Panc1 (cell line): ENCODE measurements around the gene LPAR4. TPM values are rescaled to one million over a fixed set of nuclear protein-coding genes. Genes with fewer than 3 reads are reported as not detected.

ENCODE experiments used
- ATAC-seq: fragments of 200-7000 bp; cut with Tn5 transposase; 2 replicates; pipeline ENCODE4 v1.9.1; 2020; ENCODE audit warnings: mild to moderate bottlenecking, moderate library complexity
- BruUV-seq: library from RNA; stranded (reverse); fragments of 400-500 nt; replicated peaks from 2 replicates; lab custom pipeline; 2021; lab: Mats Ljungman, UMichigan
- CTCF ChIA-PET: fragments of 300-600 bp; sonication (Branson Sonifier 250); formaldehyde crosslinking; loops from one replicate; lab custom pipeline; 2022; ENCODE audit warnings: antibody characterized with exemption; lab: Charles Lee
- POLR2A ChIA-PET: fragments of 300-600 bp; sonication (Branson Sonifier 250); formaldehyde crosslinking; loops from one replicate; lab custom pipeline; 2022; ENCODE audit warnings: antibody characterized with exemption; lab: Charles Lee
- DNase-seq: peaks from one replicate; pipeline ENCODE4 v3.0.0-alpha.2; 2010; ENCODE audit warnings: low read depth, low spot score
- H3K27ac ChIP-seq: 2 replicates; pipeline ENCODE4 v1.5.1; 2011; ENCODE audit warnings: mild to moderate bottlenecking, low read length, inconsistent platforms
- H3K27me3 ChIP-seq: fragments of 200-500 bp; sonication (Bioruptor generic); 2 replicates; pipeline ENCODE4 v1.6.0; 2014; ENCODE audit warnings: low read length, inconsistent platforms; ENCODE audit not compliant: control insufficient read depth, insufficient read depth
- H3K36me3 ChIP-seq: fragments of 200-500 bp; sonication (Bioruptor generic); 2 replicates; pipeline ENCODE4 v1.5.1; 2014; ENCODE audit warnings: inconsistent platforms, mild to moderate bottlenecking, low read length, moderate library complexity; ENCODE audit not compliant: control insufficient read depth, insufficient read depth
- H3K4me1 ChIP-seq: 2 replicates; pipeline ENCODE4 v1.5.1; 2011; ENCODE audit warnings: inconsistent platforms, mild to moderate bottlenecking, low read length, moderate library complexity; ENCODE audit not compliant: control insufficient read depth, insufficient read depth
- H3K4me3 ChIP-seq, 2 experiments: 2 replicates each; pipeline ENCODE4 v1.5.1; 2011 to 2012; ENCODE audit warnings: low read depth in 2 of 2, low read length in 2 of 2, mild to moderate bottlenecking in 2 of 2, inconsistent platforms in 1 of 2, moderate library complexity in 1 of 2
- H3K9me3 ChIP-seq: fragments of 200-500 bp; sonication (Bioruptor generic); 2 replicates; pipeline ENCODE4 v1.5.1; 2014; ENCODE audit warnings: low read depth, mild to moderate bottlenecking, inconsistent platforms, low read length, moderate library complexity; ENCODE audit not compliant: control insufficient read depth, insufficient read depth
- CTCF ChIP-seq: fragments of 450-650 bp; IDR thresholded peaks from 2 replicates; pipeline ENCODE4 v1.5.1; 2017; ENCODE audit warnings: mild to moderate bottlenecking
- POLR2AphosphoS5 ChIP-seq: IDR thresholded peaks from 2 replicates; pipeline ENCODE4 v1.6.1; 2012; ENCODE audit warnings: mild to moderate bottlenecking, low read depth, low read length, moderate library complexity
- REST ChIP-seq, 2 experiments: IDR thresholded peaks; 2 replicates each; pipeline ENCODE4 v1.6.1; 2011 to 2012; ENCODE audit warnings: low read depth in 2 of 2, control low read depth in 1 of 2, low read length in 1 of 2, mild to moderate bottlenecking in 1 of 2, moderate library complexity in 1 of 2; ENCODE audit not compliant: insufficient read depth in 1 of 2
- SIN3A ChIP-seq: IDR thresholded peaks from 2 replicates; pipeline ENCODE4 v1.6.1; 2012; ENCODE audit warnings: low read depth, mild to moderate bottlenecking, low read length, moderate library complexity, borderline replicate concordance; ENCODE audit not compliant: insufficient read depth
- TCF7L2 ChIP-seq: IDR thresholded peaks from 2 replicates; pipeline ENCODE4 v1.6.1; 2011; ENCODE audit warnings: mild to moderate bottlenecking, low read depth, low read length, inconsistent platforms
- in situ Hi-C: cut with HindIII; loops from 2 replicates; pipeline ENCODE4 v1.10.0; 2016; ENCODE audit warnings: low sequenced_read_pairs, low pct_unique_long_range_greater_than_20kb
- intact Hi-C: fragments of 100-400 bp; cut with micrococcal nuclease; formaldehyde crosslinking; loops from one replicate; pipeline ENCODE4 v1.10.0; 2022; ENCODE audit not compliant: unreplicated experiment
- total RNA-seq: library from RNA; stranded (reverse); gene quantifications from one replicate; pipeline ENCODE4 v1.2.1, GENCODE V29; 2021; ENCODE audit not compliant: unreplicated experiment

Gene LPAR4
- total RNA-seq, 1 experiment from 2014 or later, result not detected

- Histone ChIP-seq H3K36me3 (no peaks in the 10 kb centered on the region), H3K27ac (no peak overlapping the region), H3K27me3 (no peaks in the 10 kb centered on the region), H3K4me1 (no peaks in the 10 kb centered on the region), H3K9me3 (no peaks in the 10 kb centered on the region), H3K4me3 (no peak overlapping the region)
- intact Hi-C loops, result no loop called here
- TF ChIP-seq REST (IDR thresholded peaks at IDR 0.05; ENCODE audit: insufficient read depth in 1 of 2, low read depth in 2 of 2, low read length in 1 of 2) (no peak), SIN3A (no peak), POLR2AphosphoS5 (no peak), TCF7L2 (no peak), CTCF (no peak)
- in situ Hi-C loops, result no loop called here
- ATAC-seq, result no peak
- no TSS peak for BruUV-seq
- DNase-seq, result no peak
- ChIA-PET POLR2A (no interaction called here), CTCF (no interaction called here)
These were observed 22.2 kb upstream of the LPAR4 start for GRCh38 chrX:78725287-78725686.

GRCh38 chrX:78746496-78746895 lies 1.0 kb upstream of the LPAR4 start:
- CTCF ChIA-PET, result no interaction called here

More at GRCh38 chrX:78746496-78746895, 1.0 kb upstream of the LPAR4 start:
- Histone ChIP-seq H3K27me3 (no peaks in the 10 kb centered on the region), H3K4me1 (no peaks in the 10 kb centered on the region), H3K27ac (no peak overlapping the region), H3K4me3 (no peak overlapping the region), H3K36me3 (no peaks in the 10 kb centered on the region), H3K9me3 (no peaks in the 10 kb centered on the region)
- intact Hi-C loops, result no loop called here
- DNase-seq, result no peak
- TF ChIP-seq REST (IDR thresholded peaks at IDR 0.05; ENCODE audit: insufficient read depth in 1 of 2, low read depth in 2 of 2, low read length in 1 of 2) (no peak), SIN3A (no peak)
- POLR2A ChIA-PET, result no interaction called here
- no TSS peak for BruUV-seq
- no peak for ATAC-seq
- in situ Hi-C loops, result no loop called here
